NCI-H2107 treated with DMSO at 0.1 percent for 48 hours (cell line): ENCODE measurements around the gene PGM3.
"Not testable (repeated sequence)": the region's sequence is repeated elsewhere in the genome, so short reads cannot be mapped to it uniquely, and the experiment has no call there.

Source experiments
- DNase-seq: peaks from one replicate; lab custom pipeline; 2025; ENCODE audit not compliant: unreplicated experiment; lab: John Stamatoyannopoulos, UW

Gene PGM3, protein sequence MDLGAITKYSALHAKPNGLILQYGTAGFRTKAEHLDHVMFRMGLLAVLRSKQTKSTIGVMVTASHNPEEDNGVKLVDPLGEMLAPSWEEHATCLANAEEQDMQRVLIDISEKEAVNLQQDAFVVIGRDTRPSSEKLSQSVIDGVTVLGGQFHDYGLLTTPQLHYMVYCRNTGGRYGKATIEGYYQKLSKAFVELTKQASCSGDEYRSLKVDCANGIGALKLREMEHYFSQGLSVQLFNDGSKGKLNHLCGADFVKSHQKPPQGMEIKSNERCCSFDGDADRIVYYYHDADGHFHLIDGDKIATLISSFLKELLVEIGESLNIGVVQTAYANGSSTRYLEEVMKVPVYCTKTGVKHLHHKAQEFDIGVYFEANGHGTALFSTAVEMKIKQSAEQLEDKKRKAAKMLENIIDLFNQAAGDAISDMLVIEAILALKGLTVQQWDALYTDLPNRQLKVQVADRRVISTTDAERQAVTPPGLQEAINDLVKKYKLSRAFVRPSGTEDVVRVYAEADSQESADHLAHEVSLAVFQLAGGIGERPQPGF

DNA sequence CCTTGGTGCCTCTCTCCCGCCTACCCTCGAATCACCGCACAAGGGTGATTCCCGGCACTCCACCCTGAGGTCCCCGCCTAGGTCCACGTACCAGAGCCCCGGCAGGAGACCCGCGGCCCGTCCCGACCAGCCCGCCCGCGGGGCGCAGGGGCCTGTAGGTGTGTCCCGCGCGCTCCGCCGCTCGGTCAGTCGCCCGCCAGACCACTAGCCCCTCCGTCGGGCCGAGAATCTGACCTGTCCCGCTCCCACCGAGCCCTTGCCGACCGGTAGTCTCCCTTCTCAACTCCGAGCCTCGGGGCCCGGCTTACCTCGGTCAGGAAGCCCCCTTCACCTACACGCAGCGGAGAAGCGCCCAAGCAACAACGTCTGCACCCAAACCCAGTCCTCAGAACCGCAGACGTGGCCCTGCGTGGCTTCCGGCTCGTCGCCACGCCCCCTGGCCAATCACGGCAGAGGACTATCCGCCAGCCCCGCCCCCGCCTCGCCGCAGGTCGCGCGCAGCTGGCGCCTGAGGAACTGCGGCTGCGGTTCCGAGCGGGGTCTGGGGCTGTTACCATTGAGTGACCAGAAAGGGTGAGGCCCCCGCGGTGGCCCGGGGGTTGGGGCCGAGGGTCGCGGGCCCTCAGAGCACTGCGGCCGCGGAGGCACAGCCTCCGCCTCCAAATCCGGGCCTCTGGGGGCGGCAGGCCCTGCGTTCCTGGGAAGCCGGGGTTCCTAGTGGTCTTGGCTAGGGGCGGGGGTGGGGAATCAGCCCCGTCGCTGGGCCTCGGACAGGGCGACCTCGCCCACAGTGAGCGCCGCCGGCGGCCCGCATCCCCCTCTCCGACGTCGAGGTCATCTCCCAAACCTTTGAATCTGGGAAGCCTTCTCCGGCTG lies at the start of gene PGM3, which contains the start of gene RWDD2A:
Gene PGM3, minus strand, starts transcription at position 395 of the 876 bp plus-strand sequence. CDS start 2,253 bp downstream, outside the sequence.
Gene RWDD2A, plus strand, starts transcription at position 487 of the 876 bp plus-strand sequence. CDS start 1,095 bp downstream, outside the sequence.
- peak; percentile 46 for DNase-seq

DNA sequence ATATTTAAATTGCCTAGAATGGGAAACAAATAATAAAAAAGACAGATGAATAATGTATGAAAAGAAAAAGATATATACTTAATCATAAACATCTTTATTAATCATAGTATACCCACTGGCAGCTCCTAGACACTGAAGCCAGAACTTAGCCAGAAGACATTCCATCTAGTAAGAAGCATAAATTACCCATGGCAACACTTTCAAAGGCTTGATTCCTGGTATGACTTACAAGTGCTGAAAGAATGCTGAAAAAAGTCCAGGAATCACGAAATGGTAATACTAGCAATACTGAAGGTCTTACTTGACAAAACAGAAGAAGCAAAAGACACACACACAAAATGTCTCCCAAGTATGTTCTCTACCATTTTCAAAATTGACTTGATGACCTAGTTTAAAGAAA lies 38.1 kb upstream of the PGM3 start:
- DNase-seq: no peak

- DNase-seq: no peak
These were observed 33.5 kb upstream of the PGM3 start for GRCh38 chr6:83226517-83226916.

GRCh38 chr6:83221889-83222479 lies 28.9 kb upstream of the PGM3 start:
- peak; percentile 19 for DNase-seq

GRCh38 chr6:83221276-83221675 lies 28.2 kb upstream of the PGM3 start:
- no peak for DNase-seq

DNA sequence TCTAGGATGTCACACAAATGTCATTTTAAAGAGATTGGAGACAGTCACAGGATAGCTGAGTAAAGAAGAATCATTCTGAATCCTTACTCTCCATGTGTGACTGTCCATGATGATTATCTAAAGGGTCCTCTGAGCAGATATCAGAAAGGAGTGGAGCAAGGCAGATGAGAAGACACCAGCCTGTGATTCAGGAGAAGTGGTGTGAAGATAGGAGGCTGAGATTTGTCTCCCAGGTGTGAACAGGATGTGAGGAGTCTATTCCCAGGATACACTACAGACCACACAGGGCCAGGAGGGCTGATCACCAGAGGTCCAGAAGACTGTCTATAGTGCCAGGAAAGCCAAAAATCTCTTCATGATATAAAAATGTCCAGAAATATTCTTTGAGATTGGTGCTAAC lies 27.1 kb upstream of the PGM3 start:
- DNase-seq: no peak

DNA sequence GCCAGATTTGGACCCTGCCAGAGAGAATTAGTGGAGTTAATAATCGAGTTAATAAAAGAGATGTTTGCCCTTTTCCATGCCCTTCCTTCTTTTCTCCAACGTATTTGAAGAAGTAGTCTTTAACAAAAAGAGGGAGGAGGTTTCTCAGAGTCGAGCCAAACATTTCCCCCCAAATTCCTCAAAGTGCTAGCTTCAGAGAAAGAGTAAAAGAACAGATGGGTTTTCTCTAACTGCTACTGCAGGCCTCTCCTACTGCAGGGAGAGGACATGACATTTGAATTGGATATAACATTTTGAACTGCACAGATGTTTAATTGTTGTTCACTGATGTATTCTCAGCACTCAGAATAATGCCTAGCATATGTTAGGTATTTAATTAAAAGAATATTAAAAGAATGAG lies 25.6 kb upstream of the PGM3 start:
- DNase-seq: no peak

- no peak for DNase-seq
These were observed 23.7 kb upstream of the PGM3 start for GRCh38 chr6:83216806-83217205.

DNA sequence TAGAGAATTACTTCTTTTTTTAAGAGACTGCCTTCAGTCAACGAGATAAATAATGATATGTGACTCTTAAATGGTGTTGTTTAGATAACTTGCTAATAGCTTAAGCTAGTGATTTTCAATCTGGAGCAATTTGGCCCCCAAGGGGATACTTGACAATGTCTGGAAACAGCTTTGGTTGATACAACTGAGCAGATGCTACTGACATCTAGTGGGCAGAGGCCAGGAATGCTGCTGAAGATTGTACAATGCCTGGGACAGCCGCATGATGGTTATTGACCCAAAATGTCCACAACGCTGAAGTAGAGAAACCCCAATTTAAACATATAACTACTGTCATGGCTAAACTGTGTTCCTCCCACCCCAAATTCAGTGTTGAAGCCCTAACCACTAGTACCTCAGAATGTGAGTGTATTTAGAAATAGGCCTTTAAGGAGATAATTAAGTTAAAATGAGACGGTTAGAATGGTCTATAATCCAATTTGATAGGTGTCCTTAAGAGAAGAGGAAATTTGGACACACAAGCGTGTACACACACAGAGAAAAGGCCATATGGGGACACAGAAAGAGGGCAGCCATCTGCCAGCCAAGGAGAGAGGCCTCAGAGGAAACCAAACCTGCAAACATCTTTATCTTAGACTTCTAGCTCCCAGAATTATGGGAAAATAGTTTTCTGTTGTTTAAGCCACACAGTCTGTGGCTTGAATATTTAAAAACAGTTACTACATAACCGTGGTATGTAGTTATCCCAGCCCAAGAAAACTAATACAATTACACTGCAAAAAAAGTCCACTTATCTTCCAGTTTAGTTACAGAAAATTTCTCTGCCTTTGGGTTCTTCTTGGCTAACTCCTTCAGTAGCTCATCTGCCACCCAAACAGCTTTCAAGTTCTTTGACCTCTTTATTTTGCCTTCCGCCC lies 22.3 kb upstream of the PGM3 start:
- DNase-seq: peak; percentile 69

GRCh38 chr6:83202031-83202430 lies 9.0 kb upstream of the PGM3 start:
- no peak for DNase-seq

DNA sequence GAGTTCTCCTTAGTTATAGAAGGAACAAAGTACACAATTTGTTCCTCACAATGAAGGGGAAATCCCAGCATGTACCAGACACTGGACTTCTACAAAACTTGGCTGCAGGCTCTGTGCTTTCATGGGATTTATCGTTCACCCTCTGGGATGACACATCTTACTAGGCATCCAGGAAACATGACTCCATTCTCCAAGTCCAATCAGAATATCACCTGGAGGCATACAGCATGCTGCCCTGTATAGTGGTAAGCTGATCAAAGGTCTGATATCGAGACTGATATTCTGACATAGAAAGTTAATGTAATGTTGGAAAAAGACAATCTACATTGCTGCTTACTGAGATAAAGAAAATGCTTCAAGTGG lies 6.8 kb upstream of the PGM3 start:
- no peak for DNase-seq

DNA sequence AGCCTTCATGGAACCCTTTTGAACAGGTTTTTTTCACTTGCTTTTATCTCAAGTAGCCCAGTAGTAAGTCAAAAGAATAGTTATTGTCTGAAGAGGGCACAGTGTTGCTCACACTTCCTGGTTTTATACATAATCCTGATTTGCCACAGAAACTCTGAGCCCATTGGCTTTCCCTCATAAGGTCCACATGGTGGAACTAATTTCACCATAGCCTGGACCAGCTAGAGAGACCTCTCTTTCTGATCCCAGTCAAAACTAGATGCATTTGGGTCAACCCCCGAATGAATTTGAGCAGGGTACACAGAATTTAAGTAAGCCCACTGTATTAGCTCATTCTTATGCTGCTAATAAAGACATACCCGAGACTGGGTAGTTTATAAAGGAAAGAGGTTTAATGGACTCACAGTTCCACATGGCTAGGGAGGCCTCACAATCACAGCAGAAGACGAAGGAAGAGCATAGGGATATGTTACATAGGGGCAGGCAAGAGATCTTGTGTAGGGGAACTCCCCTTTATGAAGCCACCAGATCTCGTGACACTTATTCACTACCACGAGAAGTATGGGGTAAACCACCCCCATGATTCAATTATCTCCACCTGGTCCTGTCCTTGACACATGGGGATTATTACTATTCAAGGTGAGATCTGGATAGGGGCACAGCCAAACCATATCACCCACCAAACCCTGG lies 6.3 kb upstream of the PGM3 start:
- DNase-seq: no peak

GRCh38 chr6:83198486-83199172 lies 5.6 kb upstream of the PGM3 start:
- DNase-seq: no peak

GRCh38 chr6:83193747-83194566 lies 892 bp upstream of the PGM3 start:
- peak; percentile 21 for DNase-seq

DNA sequence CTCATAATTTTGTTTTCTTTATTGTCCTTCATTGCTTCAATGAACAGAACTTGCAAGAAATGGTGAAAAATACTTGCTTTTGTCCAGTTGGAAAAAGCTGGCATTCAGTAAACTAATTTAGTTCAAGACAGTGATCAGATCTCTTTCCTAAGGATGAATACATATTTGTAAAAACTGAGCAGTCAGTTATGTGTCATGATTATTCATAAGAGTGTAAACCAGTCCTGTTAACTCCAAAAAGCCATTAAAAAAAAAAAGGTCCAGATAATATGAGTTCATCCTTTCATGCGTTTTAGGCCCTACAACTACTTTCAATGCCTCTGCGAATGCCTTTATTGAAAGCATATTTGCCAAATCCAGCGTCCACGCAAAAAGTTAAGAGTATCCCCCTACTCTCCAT lies 609 bp downstream of the PGM3 start:
- no peak for DNase-seq

DNA sequence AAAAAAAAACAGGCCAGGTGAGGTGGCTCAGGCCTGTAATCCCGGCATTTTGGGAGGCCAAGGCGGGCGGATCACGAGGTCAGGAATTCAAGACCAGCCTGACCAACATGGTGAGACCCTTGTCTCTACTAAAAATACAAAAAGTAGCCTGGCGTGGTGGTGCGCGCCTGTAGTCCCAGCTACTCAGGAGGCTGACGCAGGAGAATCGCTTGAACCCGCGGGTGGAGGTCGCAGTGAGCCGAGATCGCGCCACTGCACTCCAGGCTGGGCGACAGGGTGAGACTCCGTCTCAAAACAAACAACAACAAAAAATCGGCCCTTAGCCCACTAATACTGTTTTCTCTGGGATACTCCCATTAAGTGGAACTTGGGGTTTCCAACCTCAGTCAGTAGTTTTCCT lies 1.1 kb downstream of the PGM3 start:
- DNase-seq: not testable (repeated sequence)

- no peak for DNase-seq
These were observed 2.4 kb downstream of the PGM3 start for GRCh38 chr6:83190626-83191025.

DNA sequence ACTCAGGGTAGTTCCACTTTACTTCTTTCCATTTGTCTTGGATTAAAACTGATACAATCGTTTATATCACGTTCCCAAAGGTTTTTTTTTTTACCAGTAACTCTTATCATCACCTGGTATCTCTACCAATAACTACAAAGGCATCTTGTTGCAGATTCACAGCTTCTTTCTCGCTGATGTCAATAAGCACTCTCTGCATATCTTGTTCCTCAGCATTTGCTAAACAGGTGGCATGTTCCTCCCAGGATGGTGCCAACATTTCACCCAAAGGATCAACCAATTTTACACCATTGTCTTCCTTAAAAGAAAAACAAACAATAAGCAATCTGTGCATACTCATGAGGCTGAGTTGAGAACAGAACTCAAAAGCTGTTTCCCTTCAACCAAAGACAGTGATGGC lies 4.6 kb downstream of the PGM3 start:
- no peak for DNase-seq
